ENCODE measurements around the gene PIEZO2. TPM values are rescaled to one million over a fixed set of nuclear protein-coding genes. Genes with fewer than 3 reads are reported as not detected.

The PIEZO2 gene
- total RNA-seq, 4 donors from 2014 or later, result 2.1 to 7.4 (median 2.5) TPM; not detected in 1

- Histone ChIP-seq H3K9me3 (no peaks in the 10 kb centered on the region), H3K4me1 (no peaks in the 10 kb centered on the region), H3K4me3 (no peak overlapping the region), H3K27me3 (no peaks in the 10 kb centered on the region), H3K36me3 (no peaks in the 10 kb centered on the region), H3K27ac (no peak overlapping the region)
- TF ChIP-seq CTCF (IDR thresholded peaks at IDR 0.05) (no peak), POLR2A (IDR thresholded peaks at IDR 0.05) (no peak)
- 76 to 78% methylated on average over 5 of the region's 5 CpGs for WGBS, 2 donors
- intact Hi-C loops (cut with DNase I), result no loop called here
- DNase-seq, result no peak
Observed at GRCh38 chr18:11072632-11073031, 76.7 kb downstream of the PIEZO2 start.

GRCh38 chr18:11071300-11071699 lies 78.1 kb downstream of the PIEZO2 start:
- TF ChIP-seq CTCF (IDR thresholded peaks at IDR 0.05), result no peak
- TF ChIP-seq POLR2A (IDR thresholded peaks at IDR 0.05), result no peak
- no peaks in the 10 kb centered on the region for H3K27me3 ChIP-seq
- no peaks in the 10 kb centered on the region for H3K9me3 ChIP-seq
- H3K36me3 ChIP-seq, result no peaks in the 10 kb centered on the region
- intact Hi-C loops (cut with DNase I), result no loop called here
- H3K4me1 ChIP-seq, result no peaks in the 10 kb centered on the region
- no peak overlapping the region for H3K4me3 ChIP-seq
- WGBS, 2 donors, result 59 to 68% methylated on average over 4 of the region's 4 CpGs
- DNase-seq, result no peak
- no peak overlapping the region for H3K27ac ChIP-seq

GRCh38 chr18:11070593-11070992 lies 78.8 kb downstream of the PIEZO2 start:
- Histone ChIP-seq H3K9me3 (no peaks in the 10 kb centered on the region), H3K4me1 (no peaks in the 10 kb centered on the region), H3K27me3 (no peaks in the 10 kb centered on the region), H3K27ac (no peak overlapping the region), H3K4me3 (no peak overlapping the region), H3K36me3 (no peaks in the 10 kb centered on the region)
- TF ChIP-seq CTCF (IDR thresholded peaks at IDR 0.05) (no peak), POLR2A (IDR thresholded peaks at IDR 0.05) (no peak)
- 69 to 74% methylated on average over 11 of the region's 11 CpGs for WGBS, 2 donors
- intact Hi-C loops (cut with DNase I), result no loop called here
- no peak for DNase-seq

- Histone ChIP-seq H3K4me3 (no peak overlapping the region), H3K36me3 (no peaks in the 10 kb centered on the region), H3K27me3 (no peaks in the 10 kb centered on the region), H3K9me3 (no peaks in the 10 kb centered on the region), H3K27ac (no peak overlapping the region), H3K4me1 (no peaks in the 10 kb centered on the region)
- intact Hi-C loops (cut with DNase I), result no loop called here
- no peak for DNase-seq
- no peak for TF ChIP-seq POLR2A (IDR thresholded peaks at IDR 0.05)
- 49 to 73% methylated on average over 5 of the region's 5 CpGs for WGBS, 2 donors
Observed at GRCh38 chr18:11066038-11066437, 83.3 kb downstream of the PIEZO2 start.

- WGBS, 2 donors, result 47 to 60% methylated on average over 7 of the region's 7 CpGs
- Histone ChIP-seq H3K27ac (no peak overlapping the region), H3K4me1 (no peaks in the 10 kb centered on the region), H3K4me3 (no peak overlapping the region), H3K9me3 (no peaks in the 10 kb centered on the region), H3K27me3 (no peaks in the 10 kb centered on the region), H3K36me3 (no peaks in the 10 kb centered on the region)
- no peak for DNase-seq
- no peak for TF ChIP-seq CTCF (IDR thresholded peaks at IDR 0.05)
- TF ChIP-seq POLR2A (IDR thresholded peaks at IDR 0.05), result no peak
- intact Hi-C loops (cut with DNase I), result no loop called here
Observed at GRCh38 chr18:11064727-11065460, 84.5 kb downstream of the PIEZO2 start.

DNA sequence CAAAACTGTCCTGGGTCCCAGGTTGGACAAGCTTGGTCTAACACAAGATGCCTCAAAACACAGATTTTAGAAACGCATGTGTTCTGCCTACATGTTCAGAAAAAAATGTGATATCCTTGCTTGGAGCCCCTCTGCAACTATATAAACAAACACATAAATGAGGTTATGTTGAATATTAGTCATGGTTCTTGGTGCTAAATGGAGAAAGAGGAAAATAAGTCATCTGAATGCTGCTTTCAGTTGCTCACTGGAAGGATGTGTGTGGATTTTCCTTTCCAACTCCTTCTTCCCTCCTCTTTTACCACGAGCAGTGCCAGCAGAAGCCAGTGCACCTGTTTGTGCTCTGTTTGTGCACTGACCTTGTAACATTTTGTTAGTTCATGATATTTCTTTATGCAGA lies 85.3 kb downstream of the PIEZO2 start:
- no peaks in the 10 kb centered on the region for H3K4me1 ChIP-seq
- WGBS, 2 donors, result 40 to 43% methylated on average over 2 of the region's 2 CpGs
- no peak for DNase-seq
- H3K4me3 ChIP-seq, result no peak overlapping the region
- intact Hi-C loops (cut with DNase I), result no loop called here
- H3K27ac ChIP-seq, result no peak overlapping the region
- no peaks in the 10 kb centered on the region for H3K36me3 ChIP-seq
- no peak for TF ChIP-seq POLR2A (IDR thresholded peaks at IDR 0.05)
- TF ChIP-seq CTCF (IDR thresholded peaks at IDR 0.05), result no peak
- no peaks in the 10 kb centered on the region for H3K27me3 ChIP-seq
- no peaks in the 10 kb centered on the region for H3K9me3 ChIP-seq

Measured in esophagus squamous epithelium (tissue), 5 donors.